Esophagus muscularis mucosa (tissue), 4 donors: ENCODE results near the gene SKI. TPM values are rescaled to one million over a fixed set of nuclear protein-coding genes. Genes with fewer than 3 reads are reported as not detected.
A peak's percentile ranks its signal among the peaks of the same experiment; 100 is the strongest.

Experiments
- DNase-seq: peaks from one replicate; pipeline ENCODE4 v3.0.0-alpha.2; 2017; ENCODE audit errors: extremely low spot score
- H3K27ac ChIP-seq, 4 donors: fragments of 200-600 bp; sonication (generic); replicated peaks in 1 of 4; 1 replicate in 3 of 4; 2 replicates in 1 of 4; pipeline ENCODE4 v1.5.1; 2016 to 2019; ENCODE audit warnings: mild to moderate bottlenecking in 1 of 4
- H3K27me3 ChIP-seq, 4 donors: fragments of 200-600 bp; sonication (generic); one replicate each; pipeline versions ENCODE4 v1.5.1 to v1.6.0; 2016 to 2019
- H3K36me3 ChIP-seq, 4 donors: fragments of 200-600 bp; sonication (generic); one replicate each; pipeline ENCODE4 v1.5.1; 2016 to 2019
- H3K4me1 ChIP-seq, 4 donors: fragments of 200-600 bp; sonication (generic); one replicate each; pipeline ENCODE4 v1.5.1; 2016 to 2019
- H3K4me3 ChIP-seq, 4 donors: fragments of 200-600 bp; sonication (generic); 1 replicate in 2 of 4; 2 replicates in 2 of 4; pipeline ENCODE4 v1.5.1; 2016 to 2019; ENCODE audit warnings: mild to moderate bottlenecking in 4 of 4, moderate library complexity in 1 of 4
- H3K9me3 ChIP-seq, 4 donors: fragments of 200-600 bp; sonication (generic); 1 replicate in 3 of 4; 2 replicates in 1 of 4; pipeline ENCODE4 v1.5.1; 2016 to 2019
- CTCF ChIP-seq, 3 experiments: fragments of 200-600 bp in 2 of 3; fragments of 450-650 bp in 1 of 3; sonication (generic) in 2 of 3; IDR thresholded peaks; one replicate each; pipeline ENCODE4 v1.5.1; 2017 to 2019; ENCODE audit warnings: antibody characterized with exemption in 3 of 3, mild to moderate bottlenecking in 2 of 3, moderate library complexity in 1 of 3
- EP300 ChIP-seq: sonication (generic); formaldehyde crosslinking; IDR thresholded peaks from one replicate; pipeline ENCODE4 v1.6.1; 2017; ENCODE audit warnings: antibody characterized with exemption
- POLR2A ChIP-seq: fragments of 450-650 bp; IDR thresholded peaks from one replicate; pipeline ENCODE4 v1.6.1; 2017; ENCODE audit warnings: antibody characterized with exemption, moderate library complexity, mild to moderate bottlenecking, low read depth
- POLR2AphosphoS5 ChIP-seq, 2 donors: sonication (generic); formaldehyde crosslinking; IDR thresholded peaks; one replicate each; pipeline ENCODE4 v1.6.1; 2017; ENCODE audit warnings: antibody characterized with exemption in 2 of 2
- WGBS: methylation state at CpG from one replicate; pipeline ENCODE4 v1.1.5; 2018; 5-methylcytosine and 5-hydroxymethylcytosine counted together
- intact Hi-C: fragments of 100-400 bp; cut with DNase I; formaldehyde crosslinking; loops from one replicate; pipeline ENCODE4 v1.15.1; 2023
- total RNA-seq, 4 donors: library from RNA; depleted of rRNA; stranded (reverse); fragments of >200 nt; gene quantifications; one replicate each; pipeline versions ENCODE4 v1.1.0 to v1.2.1, GENCODE V29; 2016

The SKI gene
- total RNA-seq, 4 donors from 2014 or later: 70.1 to 190 (median 124) TPM

- TF ChIP-seq EP300 (no peak), POLR2A (no peak), CTCF (IDR thresholded peaks at IDR 0.05) (no peak), POLR2AphosphoS5 (IDR thresholded peaks at IDR 0.05) (no peak)
- Histone ChIP-seq H3K4me1 (peaks cover 35 to 43% (median 41%) of the 10 kb centered on the region in 4 donors), H3K4me3 (no peak overlapping the region), H3K27me3 (no peaks in the 10 kb centered on the region), H3K9me3 (no peaks in the 10 kb centered on the region), H3K36me3 (peaks cover 0 to 31% (median 20%) of the 10 kb centered on the region in 4 donors), H3K27ac (peak overlapping the region in 2 of 4 donors; percentile 94 to 97)
- intact Hi-C loops: no loop called here
- DNase-seq: no peak
- WGBS: 84% methylated on average over 8 of the region's 16 CpGs
Observed at GRCh38 chr1:2188336-2188735, 39.8 kb upstream of the SKI start.

GRCh38 chr1:2189459-2190425 is 38.4 kb upstream of the SKI start:
- DNase-seq: peak; percentile 98
- peak overlapping the region; percentile 57 to 81 (median 64) for H3K4me3 ChIP-seq
- intact Hi-C loops: no loop called here
- H3K36me3 ChIP-seq: peaks cover 0 to 21% (median 12%) of the 10 kb centered on the region in 4 donors
- peak overlapping the region; percentile 94 to 99 (median 98) for H3K27ac ChIP-seq
- H3K27me3 ChIP-seq: no peaks in the 10 kb centered on the region
- 13% methylated on average over 15 of the region's 65 CpGs for WGBS
- peaks cover 43 to 53% (median 52%) of the 10 kb centered on the region in 4 donors for H3K4me1 ChIP-seq
- TF ChIP-seq POLR2AphosphoS5 (IDR thresholded peaks at IDR 0.05) (peak; percentile 97 to 98), CTCF (IDR thresholded peaks at IDR 0.05) (peak in 1 of 3 experiments; percentile 13), POLR2A (peak; percentile 82), EP300 (no peak)
- H3K9me3 ChIP-seq: no peaks in the 10 kb centered on the region

DNA sequence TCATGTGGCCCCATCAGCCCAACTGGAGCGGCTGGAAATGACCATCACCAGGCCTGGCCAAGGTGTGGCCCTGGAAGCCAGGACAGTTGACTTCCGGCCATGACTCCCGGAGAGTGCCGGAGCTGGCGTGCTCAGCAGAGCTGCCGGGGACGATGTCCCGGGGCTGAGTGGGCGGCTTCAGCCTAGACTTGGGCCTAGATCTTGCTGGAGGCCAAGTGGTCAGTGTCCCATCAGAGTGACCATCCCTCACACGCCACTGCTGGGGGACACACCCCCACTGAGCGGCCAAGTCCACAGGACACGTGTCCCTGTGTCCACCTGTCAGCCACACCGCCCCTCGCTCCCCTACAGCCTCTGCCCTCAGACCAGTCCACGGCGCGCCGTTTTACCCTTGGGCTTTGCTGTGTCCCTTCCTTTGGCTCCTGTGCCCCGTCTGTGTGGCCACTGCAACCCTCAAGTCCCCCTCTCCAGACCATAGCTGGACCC is 37.6 kb upstream of the SKI start:
- intact Hi-C loops: no loop called here
- H3K9me3 ChIP-seq: no peaks in the 10 kb centered on the region
- H3K27me3 ChIP-seq: no peaks in the 10 kb centered on the region
- peaks cover 46 to 60% (median 58%) of the 10 kb centered on the region in 4 donors for H3K4me1 ChIP-seq
- 73% methylated on average over 16 of the region's 19 CpGs for WGBS
- no peak for TF ChIP-seq POLR2AphosphoS5 (IDR thresholded peaks at IDR 0.05)
- no peak for TF ChIP-seq POLR2A
- TF ChIP-seq EP300: no peak
- TF ChIP-seq CTCF (IDR thresholded peaks at IDR 0.05): no peak
- no peak for DNase-seq
- H3K4me3 ChIP-seq: peak overlapping the region; percentile 57 to 81 (median 64)
- H3K27ac ChIP-seq: peak overlapping the region; percentile 94 to 99 (median 98)
- peaks cover 0 to 13% (median 6%) of the 10 kb centered on the region in 4 donors for H3K36me3 ChIP-seq

DNA sequence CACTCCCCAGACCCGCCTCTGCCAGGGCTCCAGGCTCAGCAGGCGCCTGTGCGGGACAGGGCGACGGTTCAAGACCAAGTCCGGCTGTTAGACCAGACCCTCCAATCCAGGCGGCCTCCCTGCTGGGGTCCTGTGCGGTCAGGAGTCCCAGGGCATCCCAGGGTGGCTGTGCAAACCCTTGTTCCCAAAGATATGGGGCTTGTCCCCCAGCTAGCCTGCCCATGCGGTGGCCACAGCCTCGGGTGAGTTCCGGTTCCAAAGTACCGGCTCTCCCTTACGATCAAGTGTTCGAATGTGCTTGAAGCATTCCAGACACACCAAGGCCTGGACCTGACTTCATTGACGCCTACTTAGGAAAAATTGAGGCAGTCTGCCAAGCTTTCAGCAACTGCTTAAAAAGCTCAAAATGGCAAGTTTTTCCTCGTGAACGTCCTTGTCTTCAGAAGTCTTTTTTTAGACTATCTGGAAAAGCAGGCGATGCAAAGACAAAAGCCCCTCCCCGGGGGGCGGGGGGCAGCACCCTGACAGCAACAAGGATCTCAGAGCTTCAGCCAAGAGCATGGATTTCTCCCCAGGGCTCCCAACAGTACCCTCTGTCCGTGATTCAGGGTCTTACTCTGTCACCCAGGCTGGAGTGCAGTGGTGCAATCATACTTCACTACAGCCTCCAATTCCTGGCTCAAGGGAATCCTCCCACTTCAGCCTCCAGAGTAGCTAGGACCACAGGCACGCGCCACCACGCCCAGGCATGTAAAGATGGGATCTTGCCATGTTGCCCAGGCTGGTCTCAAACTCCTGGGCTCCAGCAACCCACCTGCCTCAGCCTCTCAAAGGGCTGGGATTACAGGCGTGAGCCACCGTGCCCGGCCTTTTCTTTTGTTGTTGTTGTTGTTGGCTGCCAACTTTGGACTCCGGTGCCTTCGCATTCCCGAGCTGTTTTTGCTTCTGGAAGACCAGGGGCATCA is 35.8 kb upstream of the SKI start:
- peak overlapping the region in 3 of 4 donors; percentile 21 to 40 (median 22) for H3K4me3 ChIP-seq
- 48% methylated on average over 23 of the region's 30 CpGs for WGBS
- no peaks in the 10 kb centered on the region for H3K9me3 ChIP-seq
- peaks cover 53 to 67% (median 64%) of the 10 kb centered on the region in 4 donors for H3K4me1 ChIP-seq
- H3K27me3 ChIP-seq: no peaks in the 10 kb centered on the region
- TF ChIP-seq EP300: no peak
- no peak for TF ChIP-seq POLR2A
- no peak for TF ChIP-seq CTCF (IDR thresholded peaks at IDR 0.05)
- peak; percentile 59 to 69 for TF ChIP-seq POLR2AphosphoS5 (IDR thresholded peaks at IDR 0.05)
- H3K27ac ChIP-seq: peak overlapping the region; percentile 94 to 99 (median 98)
- intact Hi-C loops: no loop called here
- DNase-seq: no peak
- H3K36me3 ChIP-seq: no peaks in the 10 kb centered on the region
